HEK293T (cell line): ENCODE results near the gene GPR137C.

ENCODE experiments used
- ARNT ChIP-seq: fragments of 450-650 bp; IDR thresholded peaks from 2 replicates; pipeline ENCODE4 v1.6.1; 2017; ENCODE audit warnings: mild to moderate bottlenecking
- BHLHE40 ChIP-seq: fragments of 450-650 bp; IDR thresholded peaks from 2 replicates; pipeline ENCODE4 v1.6.1; 2016; ENCODE audit warnings: mild to moderate bottlenecking, moderate library complexity, borderline replicate concordance
- CTBP1 ChIP-seq: fragments of 450-650 bp; IDR thresholded peaks from 2 replicates; pipeline ENCODE4 v1.6.1; 2016; ENCODE audit warnings: borderline replicate concordance
- ELF4 ChIP-seq: fragments of 450-650 bp; IDR thresholded peaks from 2 replicates; pipeline ENCODE4 v1.6.1; 2017; ENCODE audit warnings: antibody characterized with exemption
- FOXA1 ChIP-seq: fragments of 450-650 bp; IDR thresholded peaks from 2 replicates; pipeline ENCODE4 v1.6.1; 2016; ENCODE audit warnings: mild to moderate bottlenecking
- FOXM1 ChIP-seq: fragments of 450-650 bp; IDR thresholded peaks from 2 replicates; pipeline ENCODE4 v1.6.1; 2017; ENCODE audit warnings: mild to moderate bottlenecking, borderline replicate concordance
- HDGF ChIP-seq: fragments of 450-650 bp; IDR thresholded peaks from 2 replicates; pipeline ENCODE4 v1.6.1; 2017; ENCODE audit warnings: antibody characterized with exemption, borderline replicate concordance
- L3MBTL2 ChIP-seq: fragments of 450-650 bp; conservative IDR thresholded peaks from 2 replicates; pipeline ENCODE4 v1.6.1; 2016; ENCODE audit warnings: mild to moderate bottlenecking
- PKNOX1 ChIP-seq: fragments of 450-650 bp; IDR thresholded peaks from 2 replicates; pipeline ENCODE4 v1.6.1; 2016
- SP1 ChIP-seq: fragments of 450-650 bp; IDR thresholded peaks from 2 replicates; pipeline ENCODE4 v1.6.1; 2017
- TARDBP ChIP-seq: fragments of 450-650 bp; IDR thresholded peaks from 2 replicates; pipeline ENCODE4 v1.6.1; 2016

- TF ChIP-seq SP1 (no peak), CTBP1 (no peak), BHLHE40 (no peak), ARNT (no peak), HDGF (no peak), TARDBP (no peak), PKNOX1 (no peak), FOXA1 (no peak), FOXM1 (no peak), L3MBTL2 (no peak), ELF4 (no peak)
These were observed 23.2 kb downstream of the GPR137C start for GRCh38 chr14:52575858-52576257.
